T-helper 2 cell (primary cell): ENCODE results near the gene MTHFD1L.

ENCODE experiments used
- DNase-seq, 5 experiments: peaks; one replicate each; pipeline versions ENCODE4 v3.0.0 to v3.0.0-alpha.2; 2012 to 2022

MTHFD1L gene

GRCh38 chr6:150866147-150866990, 867 bp downstream of the MTHFD1L start:
- peak; percentile 43 to 84 (median 71) for DNase-seq

- DNase-seq = no peak
Measured at GRCh38 chr6:150866991-150867501, 1.5 kb downstream of the MTHFD1L start.

- no peak for DNase-seq
Measured at GRCh38 chr6:150868759-150869158, 3.3 kb downstream of the MTHFD1L start.

- no peak for DNase-seq
Measured at GRCh38 chr6:150874179-150874578, 8.7 kb downstream of the MTHFD1L start.

- DNase-seq = no peak
Measured at GRCh38 chr6:150875841-150876240, 10.3 kb downstream of the MTHFD1L start.

- no peak for DNase-seq
Measured at GRCh38 chr6:150876598-150876997, 11.1 kb downstream of the MTHFD1L start.

GRCh38 chr6:150877928-150878327, 12.4 kb downstream of the MTHFD1L start:
- no peak for DNase-seq

GRCh38 chr6:150878347-150879213, 13.1 kb downstream of the MTHFD1L start:
- peak in 1 of 5 experiments; percentile 20 for DNase-seq

GRCh38 chr6:150880336-150880735, 14.8 kb downstream of the MTHFD1L start:
- DNase-seq = no peak

GRCh38 chr6:150881911-150882481, 16.5 kb downstream of the MTHFD1L start:
- peak in 1 of 5 experiments; percentile 71 for DNase-seq

GRCh38 chr6:150883521-150883920, 18.0 kb downstream of the MTHFD1L start:
- no peak for DNase-seq

GRCh38 chr6:150886155-150886554, 20.7 kb downstream of the MTHFD1L start:
- DNase-seq = no peak

GRCh38 chr6:150887978-150888563, 22.6 kb downstream of the MTHFD1L start:
- peak in 1 of 5 experiments; percentile 55 for DNase-seq

GRCh38 chr6:150890346-150890745, 24.8 kb downstream of the MTHFD1L start:
- DNase-seq = no peak

GRCh38 chr6:150891888-150892485, 26.5 kb downstream of the MTHFD1L start:
- DNase-seq = peak in 3 of 5 experiments; percentile 14 to 67 (median 33)

- no peak for DNase-seq
Measured at GRCh38 chr6:150894191-150894744, 28.8 kb downstream of the MTHFD1L start.

GRCh38 chr6:150894935-150895552, 29.5 kb downstream of the MTHFD1L start:
- peak in 1 of 5 experiments; percentile 69 for DNase-seq

GRCh38 chr6:150895928-150896632, 30.6 kb downstream of the MTHFD1L start:
- peak in 1 of 5 experiments; percentile 60 for DNase-seq

GRCh38 chr6:150897400-150897943, 32.0 kb downstream of the MTHFD1L start:
- DNase-seq = no peak
